Measurements from ENCODE around the gene SLC16A10.

GRCh38 chr6:111057074-111057752 lies 30.1 kb upstream of the SLC16A10 start:
- TF ChIP-seq CTCF (IDR thresholded peaks at IDR 0.05) (peak; percentile 29 to 50 (median 40)), POLR2A (IDR thresholded peaks at IDR 0.05) (no peak)
